HK-2 (cell line): ENCODE data around the gene DACT3.

Experiments used
- DNase-seq: peaks from one replicate; pipeline ENCODE4 v3.0.0-alpha.2; 2018; ENCODE audit not compliant: unreplicated experiment

DACT3 gene

GRCh38 chr19:46611776-46612175, 49.2 kb downstream of the DACT3 start:
- DNase-seq, result no peak

- DNase-seq, result no peak
Observed at GRCh38 chr19:46610851-46611770, 49.9 kb downstream of the DACT3 start.

- no peak for DNase-seq
Observed at GRCh38 chr19:46610413-46610775, 50.6 kb downstream of the DACT3 start.

GRCh38 chr19:46609511-46610412, 51.2 kb downstream of the DACT3 start:
- no peak for DNase-seq

GRCh38 chr19:46608581-46609345, 52.2 kb downstream of the DACT3 start:
- DNase-seq, result no peak

- no peak for DNase-seq
Observed at GRCh38 chr19:46608178-46608577, 52.8 kb downstream of the DACT3 start.

- DNase-seq, result no peak
Observed at GRCh38 chr19:46607448-46607841, 53.5 kb downstream of the DACT3 start.

- DNase-seq, result no peak
Observed at GRCh38 chr19:46606681-46607447, 54.1 kb downstream of the DACT3 start.

GRCh38 chr19:46606019-46606418, 55.0 kb downstream of the DACT3 start:
- DNase-seq, result no peak

GRCh38 chr19:46605356-46605821, 55.6 kb downstream of the DACT3 start:
- DNase-seq, result no peak

GRCh38 chr19:46604781-46605355, 56.1 kb downstream of the DACT3 start:
- no peak for DNase-seq

GRCh38 chr19:46603752-46604231, 57.2 kb downstream of the DACT3 start:
- no peak for DNase-seq

- no peak for DNase-seq
Observed at GRCh38 chr19:46603195-46603637, 57.8 kb downstream of the DACT3 start.

- DNase-seq, result no peak
Observed at GRCh38 chr19:46602392-46603194, 58.4 kb downstream of the DACT3 start.

GRCh38 chr19:46601318-46602224, 59.4 kb downstream of the DACT3 start, which contains the start of gene CALM3:
Gene CALM3 (plus strand): TSS chr19:46601330. CDS start chr19:46601435, 105 bp downstream.
- DNase-seq, result no peak

GRCh38 chr19:46600384-46601317, 60.3 kb downstream of the DACT3 start:
- DNase-seq, result peak; percentile 97

- no peak for DNase-seq
Observed at GRCh38 chr19:46599716-46600373, 61.1 kb downstream of the DACT3 start.
